WERI-Rb-1 (cell line): ENCODE results near the gene TMC5.

Experiments used
- DNase-seq: peaks from one replicate; pipeline ENCODE4 v3.0.0-alpha.2; 2020
- H3K27ac ChIP-seq: fragments of 250-450 bp; sonication (Bioruptor Pico); 2 replicates; pipeline ENCODE4 v1.5.1; 2020; ENCODE audit warnings: mild to moderate bottlenecking, moderate library complexity
- H3K27me3 ChIP-seq: fragments of 250-450 bp; sonication (Bioruptor Pico); 2 replicates; pipeline ENCODE4 v1.5.1; 2021; ENCODE audit warnings: mild to moderate bottlenecking, low read depth, moderate library complexity; ENCODE audit not compliant: insufficient read depth, severe bottlenecking
- H3K36me3 ChIP-seq: fragments of 250-450 bp; sonication (Bioruptor Pico); 2 replicates; pipeline ENCODE4 v1.5.1; 2020; ENCODE audit warnings: mild to moderate bottlenecking, moderate library complexity
- H3K4me3 ChIP-seq: 2 replicates; pipeline ENCODE4 v1.5.1; 2011; ENCODE audit warnings: low read depth, mild to moderate bottlenecking, control low read depth, low read length
- H3K9me3 ChIP-seq: fragments of 250-450 bp; sonication (Bioruptor Pico); 2 replicates; pipeline ENCODE4 v1.5.1; 2021; ENCODE audit warnings: mild to moderate bottlenecking, moderate library complexity; ENCODE audit not compliant: severe bottlenecking
- CTCF ChIP-seq: IDR thresholded peaks from 2 replicates; pipeline ENCODE4 v1.5.1; 2011; ENCODE audit warnings: low read depth, mild to moderate bottlenecking, control low read depth, inconsistent platforms, low read length

The TMC5 gene

DNA sequence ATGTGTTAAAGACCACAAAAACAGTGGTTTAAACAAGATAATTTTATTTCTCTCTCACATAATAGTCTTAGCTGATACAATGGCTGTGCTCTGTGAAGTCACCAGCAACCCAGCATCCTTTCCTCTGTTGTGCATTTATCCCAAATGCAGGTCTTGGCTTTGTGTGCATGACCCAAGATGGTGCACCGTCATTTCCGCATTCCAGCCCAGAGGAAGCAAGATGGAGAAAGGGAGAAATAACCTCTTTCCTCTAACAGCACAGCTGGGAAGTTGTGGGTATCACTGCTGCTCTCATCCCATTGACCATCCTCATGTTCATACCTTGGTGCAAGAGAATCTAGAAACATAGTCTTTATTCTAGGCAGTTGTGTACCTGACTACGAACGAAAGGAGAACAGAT is 21.8 kb downstream of the TMC5 start:
- Histone ChIP-seq H3K4me3 (no peak overlapping the region), H3K27ac (no peak overlapping the region), H3K27me3 (peaks cover 2% of the 10 kb centered on the region), H3K9me3 (no peaks in the 10 kb centered on the region), H3K36me3 (no peaks in the 10 kb centered on the region)
- no peak for TF ChIP-seq CTCF
- no peak for DNase-seq

DNA sequence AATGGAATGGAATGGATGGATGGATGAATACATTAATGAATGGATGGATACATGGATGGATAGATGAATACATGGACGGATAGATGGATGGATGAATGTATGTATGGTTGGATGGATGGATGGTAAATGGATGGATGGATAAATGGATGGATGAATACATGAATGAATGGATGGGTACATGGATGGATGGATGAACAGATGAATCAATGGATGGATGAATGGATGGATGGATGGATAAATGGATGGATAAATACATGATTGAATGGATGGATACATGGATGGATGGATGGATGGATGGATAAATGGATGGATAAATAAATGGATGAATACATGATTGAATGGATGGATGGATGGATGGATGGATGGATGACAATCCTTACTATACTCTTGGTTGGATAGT is 26.0 kb downstream of the TMC5 start:
- no peak overlapping the region for H3K27ac ChIP-seq
- no peaks in the 10 kb centered on the region for H3K9me3 ChIP-seq
- no peaks in the 10 kb centered on the region for H3K36me3 ChIP-seq
- TF ChIP-seq CTCF = no peak
- H3K4me3 ChIP-seq = no peak overlapping the region
- DNase-seq = no peak
- peaks cover 2% of the 10 kb centered on the region for H3K27me3 ChIP-seq

DNA sequence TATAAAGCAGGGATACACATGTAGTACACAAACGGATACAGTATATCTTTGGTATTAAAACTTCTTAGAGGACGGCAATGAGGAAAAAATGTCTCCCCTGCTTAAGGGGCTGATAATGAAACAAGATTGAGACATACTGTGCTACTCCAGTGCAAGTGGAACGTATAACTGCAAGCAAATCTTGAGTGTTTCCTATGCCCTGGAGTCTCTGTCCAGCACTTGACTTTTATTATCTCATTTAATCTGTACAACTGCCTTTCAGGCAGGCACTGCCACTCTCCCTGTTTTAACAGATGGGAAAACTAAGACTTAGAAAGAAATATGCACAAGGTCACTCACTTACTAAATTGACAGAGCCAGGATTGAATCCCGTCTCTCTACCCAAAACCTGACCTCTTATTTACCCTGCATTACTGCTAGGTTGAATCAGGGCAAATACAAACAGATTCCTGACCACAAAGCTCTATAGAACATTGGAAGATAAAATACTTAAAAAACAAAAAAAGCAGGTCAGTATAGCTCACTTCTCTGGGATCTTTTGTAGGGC is 28.7 kb downstream of the TMC5 start:
- no peak for TF ChIP-seq CTCF
- no peak for DNase-seq
- H3K27me3 ChIP-seq = peaks cover 2% of the 10 kb centered on the region
- no peaks in the 10 kb centered on the region for H3K9me3 ChIP-seq
- no peaks in the 10 kb centered on the region for H3K36me3 ChIP-seq
- H3K27ac ChIP-seq = no peak overlapping the region
- no peak overlapping the region for H3K4me3 ChIP-seq

- no peak for DNase-seq
- no peak overlapping the region for H3K27ac ChIP-seq
- no peak overlapping the region for H3K4me3 ChIP-seq
- H3K27me3 ChIP-seq = peaks cover 2% of the 10 kb centered on the region
- TF ChIP-seq CTCF = no peak
- no peaks in the 10 kb centered on the region for H3K36me3 ChIP-seq
- no peaks in the 10 kb centered on the region for H3K9me3 ChIP-seq
Measured at GRCh38 chr16:19446886-19447285, 29.2 kb downstream of the TMC5 start.

DNA sequence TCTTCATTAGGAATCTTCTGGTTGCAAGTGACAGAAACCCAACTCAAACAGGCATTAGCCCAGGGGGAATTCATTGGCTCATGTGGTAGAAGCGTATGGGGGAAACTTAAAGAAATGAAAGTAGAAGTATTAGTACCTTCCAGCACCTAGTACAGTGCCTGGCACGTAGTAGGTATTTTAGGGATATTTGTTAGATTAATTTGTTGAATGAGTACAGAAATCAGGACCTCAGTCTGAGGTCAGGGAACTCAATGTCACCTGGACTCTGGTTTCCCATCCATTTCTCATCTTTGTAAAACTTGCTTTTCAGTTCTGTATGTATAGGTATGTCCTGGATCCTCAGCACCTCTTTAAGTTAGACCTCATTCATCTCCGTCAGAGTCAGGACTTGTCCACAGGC is 32.5 kb downstream of the TMC5 start:
- no peaks in the 10 kb centered on the region for H3K36me3 ChIP-seq
- DNase-seq = no peak
- TF ChIP-seq CTCF = no peak
- H3K9me3 ChIP-seq = no peaks in the 10 kb centered on the region
- H3K27me3 ChIP-seq = no peaks in the 10 kb centered on the region
- H3K4me3 ChIP-seq = no peak overlapping the region
- no peak overlapping the region for H3K27ac ChIP-seq

DNA sequence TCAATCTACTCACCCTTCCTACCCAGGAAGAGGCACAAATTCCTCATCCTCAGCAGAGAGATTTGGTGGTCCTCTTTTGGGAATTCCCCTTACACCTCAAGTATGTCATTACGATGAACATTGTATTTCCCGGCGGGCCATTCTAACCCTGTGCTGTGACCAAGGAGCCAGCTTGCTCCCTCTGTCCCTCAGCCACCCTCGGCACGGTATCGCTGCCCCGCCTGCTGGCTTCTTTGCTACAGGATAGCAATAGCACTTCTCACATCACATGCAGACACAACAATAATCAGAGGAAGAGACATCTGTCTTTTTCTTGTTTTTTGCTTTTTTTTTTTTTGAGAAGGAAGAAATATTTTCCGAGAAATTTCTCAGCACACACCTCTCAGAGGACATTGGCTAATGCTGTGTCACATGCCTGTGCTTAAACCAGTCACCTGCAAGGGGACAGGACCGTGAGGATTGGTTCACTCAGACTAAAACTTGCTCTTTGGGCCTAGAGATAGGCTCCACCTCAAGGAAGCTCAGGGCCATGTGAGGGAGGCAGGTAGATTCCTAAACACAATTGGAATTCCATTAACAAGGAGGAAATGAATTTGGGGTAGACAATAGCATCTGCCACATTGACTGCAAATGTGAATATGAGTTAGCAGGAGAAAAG is 41.2 kb downstream of the TMC5 start:
- Histone ChIP-seq H3K9me3 (no peaks in the 10 kb centered on the region), H3K4me3 (no peak overlapping the region), H3K27ac (no peak overlapping the region), H3K27me3 (no peaks in the 10 kb centered on the region), H3K36me3 (no peaks in the 10 kb centered on the region)
- TF ChIP-seq CTCF = no peak
- DNase-seq = no peak
